Gastrocnemius medialis (tissue), 4 donors: ENCODE results near the gene RNF167. TPM values are rescaled to one million over a fixed set of nuclear protein-coding genes. Genes with fewer than 3 reads are reported as not detected.
"Not testable (repeated sequence)": the region's sequence is repeated elsewhere in the genome, so short reads cannot be mapped to it uniquely, and the experiment has no call there.

Experiments
- ATAC-seq, 2 donors: fragments of 150-250 bp; one replicate each; pipeline ENCODE4 v1.9.1; 2016
- DNase-seq, 2 donors: peaks; one replicate each; pipeline ENCODE4 v3.0.0-alpha.2; 2019
- H3K27ac ChIP-seq, 4 donors: fragments of 200-600 bp; sonication (generic); 1 replicate in 1 of 4; 2 replicates in 3 of 4; pipeline ENCODE4 v1.5.1; 2016 to 2018; ENCODE audit warnings: mild to moderate bottlenecking in 2 of 4, moderate library complexity in 1 of 4
- H3K27me3 ChIP-seq, 3 donors: fragments of 200-600 bp; sonication (generic) in 2 of 3; 1 replicate in 1 of 3; 2 replicates in 2 of 3; pipeline versions ENCODE4 v1.5.1 to v1.6.0; 2016 to 2019; ENCODE audit warnings: mild to moderate bottlenecking in 1 of 3, moderate library complexity in 1 of 3
- H3K36me3 ChIP-seq, 2 donors: fragments of 200-600 bp; sonication (generic) in 1 of 2; one replicate each; pipeline ENCODE4 v1.5.1; 2017 to 2018
- H3K4me1 ChIP-seq, 2 donors: fragments of 200-600 bp; sonication (generic) in 1 of 2; one replicate each; pipeline ENCODE4 v1.5.1; 2016 to 2017; ENCODE audit warnings: mild to moderate bottlenecking in 2 of 2
- H3K4me3 ChIP-seq, 4 donors: fragments of 200-600 bp; sonication (generic) in 3 of 4; 1 replicate in 1 of 4; 2 replicates in 3 of 4; pipeline ENCODE4 v1.5.1; 2016 to 2019; ENCODE audit warnings: mild to moderate bottlenecking in 2 of 4
- H3K9me3 ChIP-seq, 3 donors: fragments of 200-600 bp; sonication (generic) in 2 of 3; 1 replicate in 1 of 3; 2 replicates in 2 of 3; pipeline ENCODE4 v1.5.1; 2016 to 2019
- CTCF ChIP-seq, 5 experiments: fragments of 450-650 bp in 3 of 5; fragments of 200-600 bp in 2 of 5; sonication (generic) in 2 of 5; IDR thresholded peaks in 4 of 5; conservative IDR thresholded peaks in 1 of 5; 1 replicate in 4 of 5; 2 replicates in 1 of 5; pipeline ENCODE4 v1.5.1; 2016 to 2019; ENCODE audit warnings: antibody characterized with exemption in 5 of 5, mild to moderate bottlenecking in 3 of 5, moderate library complexity in 3 of 5
- POLR2A ChIP-seq, 2 donors: fragments of 450-650 bp; IDR thresholded peaks; one replicate each; pipeline ENCODE4 v1.6.1; 2017; ENCODE audit warnings: antibody characterized with exemption in 2 of 2, mild to moderate bottlenecking in 2 of 2, moderate library complexity in 2 of 2
- in situ Hi-C, 4 donors: fragments of 200-750 bp; cut with MboI; loops; one replicate each; pipeline versions ENCODE4 v1.15.0 to v1.8.0; 2017; ENCODE audit warnings: low sequenced_read_pairs in 4 of 4
- intact Hi-C: fragments of 100-400 bp; cut with DNase I; formaldehyde crosslinking; loops from one replicate; pipeline ENCODE4 v1.15.1; 2023; ENCODE audit warnings: low total_unique reads
- total RNA-seq, 4 donors: library from RNA; depleted of rRNA; stranded (reverse); fragments of >200 nt; gene quantifications; one replicate each; pipeline versions ENCODE4 v1.1.0 to v1.2.3, GENCODE V29; 2016

Gene RNF167
- total RNA-seq, 4 donors from 2014 or later, result 51.2 to 99.5 (median 75.2) TPM

GRCh38 chr17:4902540-4902939 lies 37.5 kb upstream of the RNF167 start:
- intact Hi-C loops, result no loop called here

GRCh38 chr17:4903051-4903818 lies 36.8 kb upstream of the RNF167 start, which contains the start of gene CHRNE:
CHRNE (minus strand) TSS chr17:4903098; CDS start chr17:4903063, 35 bp downstream.
- intact Hi-C loops (no loop called here), in situ Hi-C loops (no loop called here)
- Histone ChIP-seq H3K27me3 (peaks cover 0 to 18% (median 4%) of the 10 kb centered on the region in 3 donors), H3K4me1 (peaks cover 0 to 23% of the 10 kb centered on the region in 2 donors), H3K4me3 (no peak within 1 kb of the TSS), H3K36me3 (no peaks in the 10 kb centered on the region), H3K9me3 (no peaks in the 10 kb centered on the region), H3K27ac (peak within 1 kb of the TSS; percentile 37 to 59 (median 50))
- DNase-seq, result peak; percentile 53 to 73
- TF ChIP-seq POLR2A (IDR thresholded peaks at IDR 0.05), result no peak
- TF ChIP-seq CTCF (IDR thresholded peaks at IDR 0.05 in 4 of 5, conservative IDR thresholded peaks at IDR 0.05 in 1 of 5), result peak; percentile 58 to 82 (median 74)
- ATAC-seq, result peak; percentile 61 to 79

More at GRCh38 chr17:4902540-4902939, 37.5 kb upstream of the RNF167 start:
- TF ChIP-seq POLR2A (IDR thresholded peaks at IDR 0.05) (no peak), CTCF (IDR thresholded peaks at IDR 0.05 in 4 of 5, conservative IDR thresholded peaks at IDR 0.05 in 1 of 5) (no peak)
- H3K27ac ChIP-seq, result peak overlapping the region in 2 of 4 donors; percentile 37 to 59
- no peak for DNase-seq
- peaks cover 0 to 22% of the 10 kb centered on the region in 2 donors for H3K4me1 ChIP-seq
- H3K36me3 ChIP-seq, result no peaks in the 10 kb centered on the region
- no peaks in the 10 kb centered on the region for H3K9me3 ChIP-seq
- peaks cover 0 to 18% (median 4%) of the 10 kb centered on the region in 3 donors for H3K27me3 ChIP-seq
- in situ Hi-C loops, result no loop called here
- ATAC-seq, result no peak
- H3K4me3 ChIP-seq, result no peak overlapping the region

- H3K9me3 ChIP-seq, DNase-seq, H3K36me3 ChIP-seq, in situ Hi-C loops, ATAC-seq, H3K4me3 ChIP-seq, H3K27ac ChIP-seq, H3K27me3 ChIP-seq, intact Hi-C loops: not testable (repeated sequence)
- peaks cover 13 to 24% of the 10 kb centered on the region in 2 donors for H3K4me1 ChIP-seq
Observed at GRCh38 chr17:4906642-4907041, 33.4 kb upstream of the RNF167 start.

- no peak overlapping the region for H3K4me3 ChIP-seq
- TF ChIP-seq POLR2A (IDR thresholded peaks at IDR 0.05), result no peak
- TF ChIP-seq CTCF (IDR thresholded peaks at IDR 0.05 in 4 of 5, conservative IDR thresholded peaks at IDR 0.05 in 1 of 5), result no peak
- H3K4me1 ChIP-seq, result peaks cover 13 to 14% of the 10 kb centered on the region in 2 donors
- intact Hi-C loops (loop anchor here (2.0 kb wide), 1 partner anchor 30 kb away; no protein-coding TSS in a partner anchor), in situ Hi-C loops (no loop called here)
- no peaks in the 10 kb centered on the region for H3K36me3 ChIP-seq
- no peaks in the 10 kb centered on the region for H3K27me3 ChIP-seq
- H3K27ac ChIP-seq, result peak overlapping the region; percentile 50 to 77 (median 76)
- ATAC-seq (no peak), DNase-seq (no peak)
- no peaks in the 10 kb centered on the region for H3K9me3 ChIP-seq
Observed at GRCh38 chr17:4908301-4908700, 31.8 kb upstream of the RNF167 start.

- peaks cover 12 to 13% of the 10 kb centered on the region in 2 donors for H3K4me1 ChIP-seq
Observed at GRCh38 chr17:4908711-4909496, 31.2 kb upstream of the RNF167 start.

More at GRCh38 chr17:4908711-4909496, 31.2 kb upstream of the RNF167 start:
- TF ChIP-seq CTCF (IDR thresholded peaks at IDR 0.05 in 4 of 5, conservative IDR thresholded peaks at IDR 0.05 in 1 of 5) (peak; percentile 90 to 96 (median 91)), POLR2A (IDR thresholded peaks at IDR 0.05) (no peak)
- ATAC-seq (peak; percentile 98 to 99), DNase-seq (peak; percentile 86 to 96)
- Histone ChIP-seq H3K27ac (peak overlapping the region; percentile 50 to 77 (median 76)), H3K27me3 (no peaks in the 10 kb centered on the region), H3K36me3 (no peaks in the 10 kb centered on the region), H3K4me3 (no peak overlapping the region), H3K9me3 (no peaks in the 10 kb centered on the region)
- intact Hi-C loops (loop anchor here (1.0 to 2.0 kb wide), 3 partner anchors 30 to 153 kb away; partner anchors contain the start of gene CAMTA2), in situ Hi-C loops (no loop called here)
